Heart right ventricle (tissue), 16 donors: ENCODE data around the gene C19orf25. TPM values are rescaled to one million over a fixed set of nuclear protein-coding genes. Genes with fewer than 3 reads are reported as not detected.

Experiments
- ATAC-seq, 8 donors: fragments of 200-7000 bp; cut with Tn5 transposase; one replicate each; pipeline ENCODE4 v1.9.1; 2020; ENCODE audit warnings: mild to moderate bottlenecking in 8 of 8, moderate library complexity in 8 of 8, moderate number of reproducible peaks in 1 of 8
- DNase-seq, 2 donors: peaks; one replicate each; pipeline ENCODE4 v3.0.0-alpha.2; 2020
- H3K27ac ChIP-seq, 10 donors: fragments of 200-600 bp; sonication (generic) in 2 of 10; one replicate each; pipeline versions ENCODE4 v1.5.0 to v1.8.0; 2020 to 2022; ENCODE audit warnings: mild to moderate bottlenecking in 3 of 10
- H3K27me3 ChIP-seq, 7 donors: fragments of 200-600 bp; one replicate each; pipeline ENCODE4 v1.8.0; 2021 to 2022; ENCODE audit warnings: mild to moderate bottlenecking in 2 of 7
- H3K36me3 ChIP-seq, 9 donors: fragments of 200-600 bp; sonication (generic) in 1 of 9; one replicate each; pipeline versions ENCODE4 v1.5.0 to v1.8.0; 2020 to 2022; ENCODE audit warnings: mild to moderate bottlenecking in 2 of 9
- H3K4me1 ChIP-seq, 9 donors: fragments of 200-600 bp; sonication (generic) in 1 of 9; one replicate each; pipeline versions ENCODE4 v1.5.0 to v1.8.0; 2020 to 2022; ENCODE audit warnings: mild to moderate bottlenecking in 4 of 9
- H3K4me3 ChIP-seq, 10 donors: fragments of 200-600 bp; sonication (generic) in 2 of 10; one replicate each; pipeline versions ENCODE4 v1.5.0 to v1.8.0; 2020 to 2022; ENCODE audit warnings: mild to moderate bottlenecking in 7 of 10, moderate library complexity in 2 of 10
- H3K9me3 ChIP-seq, 11 donors: fragments of 200-600 bp in 10 of 11; sonication (generic) in 2 of 11; one replicate each; pipeline versions ENCODE4 v1.5.0 to v1.8.0; 2013 to 2022; ENCODE audit warnings: mild to moderate bottlenecking in 2 of 11, control low read depth in 1 of 11, moderate library complexity in 1 of 11
- WGBS, 2 donors: extraction: QIAGEN DNeasy Blood & Tissue Kit; methylation state at CpG; one replicate each; pipeline ENCODE4 v1.1.7; 2013; ENCODE audit warnings: inconsistent platforms in 1 of 2; 5-methylcytosine and 5-hydroxymethylcytosine counted together
- intact Hi-C, 10 donors: fragments of 100-400 bp; cut with DNase I; formaldehyde crosslinking; loops; one replicate each; pipeline versions ENCODE4 v1.11.1 to v1.14.2; 2022
- polyA plus RNA-seq, 2 donors: library from polyadenylated mRNA; stranded (reverse); fragments of 200-250 nt; gene quantifications; one replicate each; pipeline ENCODE4 v1.2.3, GENCODE V29; 2013
- total RNA-seq, 10 donors: library from RNA; stranded (reverse); fragmentation: NEBNext Ultra II Directional in 3 of 10; extraction: Animal tissue kit (Norgen Biotek cat#: 25700) in 3 of 10; gene quantifications; one replicate each; pipeline versions ENCODE4 v1.2.1 to v1.2.4, GENCODE V29; 2021 to 2023
- TF ChIP-seq, protein P1 (sequence below), 9 donors: fragments of 200-600 bp; sonication (generic) in 2 of 9; IDR thresholded peaks; one replicate each; pipeline versions ENCODE4 v1.5.0 to v1.8.0; 2021 to 2022; ENCODE audit warnings: antibody characterized with exemption in 9 of 9, mild to moderate bottlenecking in 5 of 9, moderate library complexity in 1 of 9
- donor health status: Arrhythmogenic right ventricular cardiomyopathy.
- donor health status: ischemic (EF 13 %, LVEDD 7.1; RV severe dilation, severe dysfunction).
- donor health status: healthy with polysubstance abuse.
- donor health status: DM: no; HTN: yes; CAD: no.
- donor health status: DM: no; HTN: no; CAD: no.
- donor health status: ischemic (EF 25% LVEDD 6.9; RV normal size, moderate dysfunction).
- donor health status: ischemic (EF 25% LVEDD 5.7; RV mildly dilated, moderate dysfunction).
- donor health status: healthy.
- donor health status: DM: yes; HTN: yes; CAD: no.
- donor health status: Ischemic cardiomyopathy.
- donor health status: ischemic (EF 35%, LVEDD 5.7; RV mildly dilated, moderate dysfunction).
- donor health status: nonischemic (EF 11% LVEDD 7.7; RV severe dilation, severe dysfunction).
- donor health status: DM: yes; HTN: yes; CAD: no.
- donor health status: PGD.
- donor health status: ischemic (EF 29% LVEDD 5.4; RV normal size, mild dysfunction).
- donor health status: nonischemic (EF 23%, LVEDD 6.1; RV moderate dilation, normal function).

The C19orf25 gene
- total and polyA plus RNA-seq, 12 donors = 12.7 to 29.8 (median 15.4) TPM

DNA sequence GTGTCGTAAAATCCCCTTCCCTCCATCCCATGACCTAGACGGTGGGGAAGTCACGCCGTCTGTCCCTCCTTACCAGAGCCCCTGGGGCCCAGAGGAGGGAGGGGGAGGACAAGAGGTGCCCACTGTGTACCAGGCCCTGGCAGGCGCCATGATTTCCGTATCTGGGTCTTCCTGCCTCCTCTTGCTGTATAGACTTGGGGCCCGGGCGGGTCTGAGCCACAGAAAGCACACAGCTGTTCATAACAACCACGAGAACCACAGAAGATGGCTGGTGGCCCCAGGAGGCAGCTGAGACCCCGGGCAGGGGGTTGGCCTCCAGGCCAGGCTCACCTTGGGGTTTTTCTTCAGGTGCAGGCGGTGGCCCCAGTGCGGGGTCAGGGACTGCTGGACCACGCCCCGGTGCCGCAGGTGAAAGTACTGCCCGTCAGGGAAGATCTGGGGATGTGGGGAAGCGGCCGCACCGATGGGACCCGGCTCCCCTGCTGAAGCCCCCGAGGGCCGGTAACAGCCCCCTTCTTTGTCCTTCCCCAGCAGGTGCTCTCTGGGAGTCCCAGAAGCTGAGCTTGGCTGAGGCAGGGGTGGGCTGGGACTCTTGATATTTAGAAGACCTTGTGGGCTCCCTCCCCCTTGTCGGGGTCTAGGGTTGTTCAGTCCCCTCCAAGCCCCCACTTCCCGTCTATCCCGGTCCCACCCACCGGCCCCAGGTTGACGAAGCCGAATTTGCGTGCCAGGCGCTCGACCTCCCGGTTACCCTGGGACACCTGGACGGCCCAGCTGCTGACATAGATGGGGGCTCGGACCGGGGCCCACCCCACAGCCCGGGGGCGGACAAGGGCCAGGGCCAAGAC lies 10.7 kb upstream of the C19orf25 start:
- Histone ChIP-seq H3K9me3 (no peaks in the 10 kb centered on the region), H3K4me3 (peak overlapping the region; percentile 13 to 78 (median 54)), H3K36me3 (no peaks in the 10 kb centered on the region), H3K27me3 (peaks cover 0 to 21% (median 6%) of the 10 kb centered on the region in 7 donors), H3K4me1 (peaks cover 3 to 30% (median 14%) of the 10 kb centered on the region in 9 donors), H3K27ac (peak overlapping the region in 9 of 10 donors; percentile 47 to 75 (median 70))
- TF ChIP-seq, protein P1, sequence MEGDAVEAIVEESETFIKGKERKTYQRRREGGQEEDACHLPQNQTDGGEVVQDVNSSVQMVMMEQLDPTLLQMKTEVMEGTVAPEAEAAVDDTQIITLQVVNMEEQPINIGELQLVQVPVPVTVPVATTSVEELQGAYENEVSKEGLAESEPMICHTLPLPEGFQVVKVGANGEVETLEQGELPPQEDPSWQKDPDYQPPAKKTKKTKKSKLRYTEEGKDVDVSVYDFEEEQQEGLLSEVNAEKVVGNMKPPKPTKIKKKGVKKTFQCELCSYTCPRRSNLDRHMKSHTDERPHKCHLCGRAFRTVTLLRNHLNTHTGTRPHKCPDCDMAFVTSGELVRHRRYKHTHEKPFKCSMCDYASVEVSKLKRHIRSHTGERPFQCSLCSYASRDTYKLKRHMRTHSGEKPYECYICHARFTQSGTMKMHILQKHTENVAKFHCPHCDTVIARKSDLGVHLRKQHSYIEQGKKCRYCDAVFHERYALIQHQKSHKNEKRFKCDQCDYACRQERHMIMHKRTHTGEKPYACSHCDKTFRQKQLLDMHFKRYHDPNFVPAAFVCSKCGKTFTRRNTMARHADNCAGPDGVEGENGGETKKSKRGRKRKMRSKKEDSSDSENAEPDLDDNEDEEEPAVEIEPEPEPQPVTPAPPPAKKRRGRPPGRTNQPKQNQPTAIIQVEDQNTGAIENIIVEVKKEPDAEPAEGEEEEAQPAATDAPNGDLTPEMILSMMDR (IDR thresholded peaks at IDR 0.05) = no peak
- intact Hi-C loops = loop anchor here in 2 of 10 donors (1.0 to 2.0 kb wide), 2 partner anchors 10 to 17 kb away; partner anchors contain the start of gene C19orf25 (in 1 of the 2)
- WGBS, 2 donors = 32% methylated on average over 36 to 37 of the region's 37 CpGs
- DNase-seq (no peak), ATAC-seq (peak in 1 of 8 donors; percentile 0)

GRCh38 chr19:1488282-1488601 lies 9.2 kb upstream of the C19orf25 start:
- Histone ChIP-seq H3K4me3 (no peak overlapping the region), H3K27me3 (peaks cover 0 to 21% (median 6%) of the 10 kb centered on the region in 7 donors), H3K4me1 (peaks cover 3 to 29% (median 14%) of the 10 kb centered on the region in 9 donors), H3K36me3 (no peaks in the 10 kb centered on the region), H3K27ac (no peak overlapping the region), H3K9me3 (no peaks in the 10 kb centered on the region)
- DNase-seq (no peak), ATAC-seq (no peak)
- WGBS, 2 donors = 88 to 94% methylated on average over 11 of the region's 11 CpGs
- intact Hi-C loops = no loop called here
- TF ChIP-seq, protein P1 (IDR thresholded peaks at IDR 0.05) = no peak

- TF ChIP-seq, protein P1 (IDR thresholded peaks at IDR 0.05) = no peak
- Histone ChIP-seq H3K27me3 (peaks cover 0 to 17% (median 5%) of the 10 kb centered on the region in 7 donors), H3K4me1 (peaks cover 3 to 24% (median 14%) of the 10 kb centered on the region in 9 donors), H3K9me3 (no peaks in the 10 kb centered on the region), H3K4me3 (no peak overlapping the region), H3K27ac (no peak overlapping the region), H3K36me3 (no peaks in the 10 kb centered on the region)
- WGBS, 2 donors = 92 to 93% methylated on average over 35 to 40 of the region's 40 CpGs
- no peak for ATAC-seq
- intact Hi-C loops = no loop called here
- no peak for DNase-seq
Observed at GRCh38 chr19:1487576-1488281, 8.7 kb upstream of the C19orf25 start.

- Histone ChIP-seq H3K36me3 (no peaks in the 10 kb centered on the region), H3K27me3 (peaks cover 0 to 9% (median 2%) of the 10 kb centered on the region in 7 donors), H3K9me3 (no peaks in the 10 kb centered on the region), H3K4me3 (no peak overlapping the region), H3K4me1 (peaks cover 3 to 19% (median 14%) of the 10 kb centered on the region in 9 donors), H3K27ac (no peak overlapping the region)
- intact Hi-C loops = no loop called here
- 92 to 93% methylated on average over 52 to 56 of the region's 56 CpGs for WGBS, 2 donors
- no peak for DNase-seq
- ATAC-seq = no peak
- TF ChIP-seq, protein P1 (IDR thresholded peaks at IDR 0.05) = no peak
Observed at GRCh38 chr19:1486720-1487575, 7.9 kb upstream of the C19orf25 start.
